Activated CD4-positive, alpha-beta T cell treated with anti-CD3 and anti-CD28 coated beads, Interleukin-2, amount 10 ng/mL, durations not matched to agents 24 days and 14 days (primary cell): ENCODE data around the gene TUBB2A. TPM values are rescaled to one million over a fixed set of nuclear protein-coding genes. Genes with fewer than 3 reads are reported as not detected.
"Not testable (repeated sequence)": the region's sequence is repeated elsewhere in the genome, so short reads cannot be mapped to it uniquely, and the experiment has no call there.

Experiments used
- DNase-seq: peaks from one replicate; pipeline ENCODE4 v3.0.0; 2022
- H3K27ac Mint-ChIP-seq: one replicate; pipeline ENCODE4 v1.8.0; 2022; ENCODE audit warnings: mild to moderate bottlenecking, mixed read lengths
- H3K27me3 Mint-ChIP-seq: one replicate; pipeline ENCODE4 v1.8.0; 2022; ENCODE audit warnings: mixed read lengths
- H3K36me3 Mint-ChIP-seq: one replicate; pipeline ENCODE4 v1.8.0; 2022; ENCODE audit warnings: low read depth, mild to moderate bottlenecking, mixed read lengths
- H3K4me1 Mint-ChIP-seq: one replicate; pipeline ENCODE4 v1.8.0; 2021; ENCODE audit warnings: mixed read lengths
- H3K4me3 Mint-ChIP-seq: one replicate; pipeline ENCODE4 v1.8.0; 2022; ENCODE audit warnings: mild to moderate bottlenecking, moderate library complexity, mixed read lengths
- H3K9me3 Mint-ChIP-seq: one replicate; pipeline ENCODE4 v1.8.0; 2021; ENCODE audit warnings: mixed read lengths
- intact Hi-C: fragments of 100-400 bp; cut with micrococcal nuclease; formaldehyde crosslinking; loops from one replicate; pipeline ENCODE4 v1.15.1; 2023
- total RNA-seq: library from RNA; stranded (reverse); gene quantifications from 2 replicates; pipeline ENCODE4 v1.2.3, GENCODE V29; 2022

TUBB2A gene
- total RNA-seq, 1 donor from 2014 or later = 3.9 TPM

DNA sequence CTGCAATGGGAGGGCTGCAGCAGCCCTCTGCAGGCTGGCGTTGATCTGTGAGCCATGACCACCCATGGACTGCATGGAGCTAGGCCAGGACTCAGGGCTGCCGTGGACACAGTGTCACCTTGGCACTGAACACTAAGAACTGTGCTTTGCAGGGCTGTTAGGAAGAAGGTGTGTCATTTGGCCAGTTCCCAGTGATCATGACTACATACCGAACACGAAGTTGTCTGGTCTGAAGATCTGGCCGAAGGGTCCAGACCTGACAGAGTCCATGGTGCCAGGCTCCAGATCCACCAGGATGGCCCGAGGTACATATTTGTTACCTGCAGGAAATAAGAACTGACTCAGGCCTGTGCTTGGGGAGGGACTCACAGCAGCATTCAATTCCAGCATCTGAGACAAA, 1.9 kb downstream of the TUBB2A start:
- intact Hi-C loops = loop anchor here (5.0 kb wide), 1 partner anchor 982 kb away; the partner anchor contains the start of gene ECI2
- not testable (repeated sequence) for DNase-seq, H3K9me3 Mint-ChIP-seq, H3K36me3 Mint-ChIP-seq, H3K27ac Mint-ChIP-seq
- H3K4me1 Mint-ChIP-seq = peaks cover 15% of the 10 kb centered on the region
- H3K4me3 Mint-ChIP-seq = peak overlapping the region; percentile 28
- peaks cover 37% of the 10 kb centered on the region for H3K27me3 Mint-ChIP-seq

DNA sequence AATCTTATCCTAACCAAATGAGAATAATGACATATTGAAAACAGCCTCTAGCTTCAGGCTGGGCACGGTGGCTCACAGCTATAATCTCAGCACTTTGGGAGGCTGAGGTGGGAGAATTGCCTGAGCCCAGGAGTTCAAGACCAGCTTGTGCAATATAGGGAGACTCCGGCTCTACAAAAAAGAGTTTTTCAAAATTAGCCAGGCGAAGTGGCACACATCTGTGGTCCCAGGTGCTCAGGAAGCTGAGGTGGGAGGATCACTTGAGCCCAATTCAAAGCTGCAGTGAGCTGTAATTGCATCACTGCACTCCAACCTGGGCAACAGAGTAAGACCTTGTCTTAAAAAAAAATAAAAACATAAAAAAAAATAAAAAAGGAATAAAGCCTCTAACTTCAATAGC, 4.7 kb downstream of the TUBB2A start:
- Mint-ChIP-seq H3K4me1 (peaks cover 7% of the 10 kb centered on the region), H3K9me3 (no peaks in the 10 kb centered on the region), H3K27ac (no peak overlapping the region), H3K27me3 (peaks cover 21% of the 10 kb centered on the region), H3K36me3 (peaks cover 4% of the 10 kb centered on the region), H3K4me3 (no peak overlapping the region)
- intact Hi-C loops = no loop called here
- no peak for DNase-seq

DNA sequence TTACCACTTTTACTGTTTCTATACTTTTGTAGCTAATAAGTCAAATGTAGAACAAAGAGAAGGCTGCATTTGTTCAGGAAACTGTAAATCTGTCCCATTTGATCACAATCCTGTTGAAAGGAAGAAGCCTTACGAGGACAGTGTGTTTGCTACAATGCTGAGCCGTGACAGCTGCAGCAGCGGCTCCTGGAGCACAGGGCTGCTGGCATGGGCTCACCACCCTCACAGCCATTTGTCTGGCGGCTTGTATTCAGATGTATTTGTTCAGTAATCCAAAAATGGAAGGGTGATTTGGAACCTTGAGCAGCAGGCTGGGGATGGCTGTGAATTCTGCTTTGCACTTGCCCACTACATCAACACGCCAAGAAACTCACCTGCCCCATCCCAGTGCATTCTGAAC, 5.7 kb downstream of the TUBB2A start:
- H3K4me3 Mint-ChIP-seq = no peak overlapping the region
- DNase-seq = no peak
- peaks cover 7% of the 10 kb centered on the region for H3K36me3 Mint-ChIP-seq
- H3K9me3 Mint-ChIP-seq = peaks cover 3% of the 10 kb centered on the region
- H3K27me3 Mint-ChIP-seq = peaks cover 19% of the 10 kb centered on the region
- intact Hi-C loops = no loop called here
- H3K4me1 Mint-ChIP-seq = peaks cover 4% of the 10 kb centered on the region
- no peak overlapping the region for H3K27ac Mint-ChIP-seq

DNA sequence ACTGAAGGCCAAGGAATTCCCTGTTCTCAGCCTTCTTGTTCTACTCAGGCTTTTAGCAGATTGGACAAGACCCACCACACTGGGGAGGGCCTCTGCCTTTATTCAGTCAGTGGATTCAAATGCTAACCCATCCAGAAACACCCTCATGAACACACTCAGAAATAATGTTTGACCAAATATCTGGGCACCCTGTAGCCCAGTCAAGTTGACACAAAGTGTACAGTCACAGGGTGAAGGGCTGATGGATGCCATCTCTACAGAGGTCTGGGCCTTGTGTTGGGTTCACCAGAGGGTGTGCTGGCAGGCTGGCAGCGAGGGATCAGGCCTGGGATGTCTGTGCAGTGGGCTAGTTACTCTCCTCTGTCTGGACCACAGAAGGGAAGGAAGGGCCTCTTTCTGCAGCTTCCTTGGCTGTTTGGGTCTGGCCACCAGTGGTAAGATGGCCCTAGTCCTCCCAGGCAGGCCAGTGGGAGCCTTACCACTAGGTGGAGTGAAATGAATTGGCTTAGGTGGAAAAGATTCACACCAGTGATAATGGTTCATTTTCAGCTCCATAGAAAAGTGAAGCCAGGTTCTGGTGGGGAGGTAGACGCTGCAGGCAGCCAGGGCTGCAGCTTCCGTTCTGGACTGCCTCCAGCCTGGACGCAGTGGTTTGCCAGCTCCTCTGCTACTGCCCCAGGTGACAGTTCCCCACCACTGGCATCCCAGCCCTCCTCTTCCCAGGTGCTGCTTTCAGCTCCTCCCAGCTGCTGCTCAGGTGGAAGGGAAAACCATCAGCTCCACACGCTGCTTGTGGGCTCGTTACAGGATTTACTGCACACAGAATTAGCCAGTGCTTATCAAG, 9.2 kb downstream of the TUBB2A start:
- Mint-ChIP-seq H3K27ac (no peak overlapping the region), H3K27me3 (peaks cover 8% of the 10 kb centered on the region), H3K4me1 (peaks cover 6% of the 10 kb centered on the region), H3K36me3 (peaks cover 5% of the 10 kb centered on the region), H3K4me3 (no peak overlapping the region), H3K9me3 (peaks cover 3% of the 10 kb centered on the region)
- intact Hi-C loops = no loop called here
- DNase-seq = no peak

DNA sequence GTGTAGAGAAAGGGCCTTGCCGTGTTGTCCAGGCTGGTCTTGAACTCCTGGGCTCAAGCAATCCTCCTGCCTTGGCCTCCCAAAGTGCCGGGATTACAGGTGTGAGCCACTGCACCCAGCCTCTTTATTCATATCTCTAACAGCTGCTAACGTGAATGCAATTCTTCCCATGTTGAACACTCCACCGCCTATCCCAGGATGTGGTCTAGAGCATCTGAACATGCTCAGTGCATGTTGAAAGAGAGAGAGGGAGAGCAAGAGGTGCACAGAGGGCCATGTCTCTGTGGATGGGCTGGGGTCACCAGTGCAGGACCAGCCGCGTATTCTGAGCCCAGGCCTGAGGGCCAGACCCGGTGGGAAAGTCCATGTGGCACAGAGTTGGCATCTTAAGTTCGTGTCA, 12.8 kb downstream of the TUBB2A start:
- Mint-ChIP-seq H3K4me1 (peaks cover 6% of the 10 kb centered on the region), H3K9me3 (peaks cover 3% of the 10 kb centered on the region), H3K27me3 (no peaks in the 10 kb centered on the region), H3K36me3 (peaks cover 6% of the 10 kb centered on the region), H3K4me3 (no peak overlapping the region), H3K27ac (peak overlapping the region; percentile 4)
- intact Hi-C loops = no loop called here
- no peak for DNase-seq

DNA sequence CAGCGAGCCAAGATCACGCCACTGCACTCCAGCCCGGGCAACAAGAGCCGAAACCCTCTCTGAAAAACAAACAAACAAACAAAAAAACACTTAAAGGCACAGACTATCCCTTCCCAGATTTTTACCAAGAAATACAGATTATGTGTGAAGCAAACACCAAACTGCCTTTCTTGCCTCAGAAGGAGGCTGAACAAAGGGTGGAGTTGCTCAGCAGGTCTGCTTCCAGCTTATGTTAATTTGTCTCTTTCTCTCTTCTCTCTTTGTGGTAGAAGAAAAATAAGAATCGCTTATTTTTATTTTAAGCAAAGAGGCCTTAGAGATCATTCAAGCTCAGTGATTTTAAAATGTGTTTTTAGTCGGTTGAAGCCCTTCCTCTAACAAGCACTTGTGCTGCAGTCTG, 14.2 kb downstream of the TUBB2A start:
- Mint-ChIP-seq H3K4me1 (peaks cover 14% of the 10 kb centered on the region), H3K27me3 (no peaks in the 10 kb centered on the region), H3K4me3 (no peak overlapping the region), H3K9me3 (peaks cover 3% of the 10 kb centered on the region), H3K27ac (no peak overlapping the region), H3K36me3 (peaks cover 6% of the 10 kb centered on the region)
- intact Hi-C loops = no loop called here
- DNase-seq = no peak

DNA sequence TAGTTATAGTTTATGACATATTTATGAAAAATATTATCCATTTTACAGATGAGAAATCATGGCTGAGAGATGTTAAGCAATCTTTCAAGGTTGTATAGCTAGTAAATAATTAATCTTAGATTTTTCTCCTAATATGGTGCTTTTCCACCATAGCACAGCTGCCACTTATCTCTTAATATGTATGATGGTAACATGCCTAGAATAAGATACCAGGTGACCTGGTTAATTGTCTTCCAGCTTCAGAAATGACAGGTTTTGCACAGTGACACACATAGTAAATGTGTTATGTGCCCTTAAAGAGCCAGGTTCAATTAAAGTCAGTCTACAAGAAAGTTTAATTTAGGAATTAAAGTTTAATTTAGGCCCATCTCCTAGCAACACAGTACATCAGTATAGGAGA, 14.8 kb downstream of the TUBB2A start:
- intact Hi-C loops = no loop called here
- H3K9me3 Mint-ChIP-seq = peaks cover 2% of the 10 kb centered on the region
- DNase-seq = no peak
- no peaks in the 10 kb centered on the region for H3K27me3 Mint-ChIP-seq
- peaks cover 14% of the 10 kb centered on the region for H3K4me1 Mint-ChIP-seq
- peaks cover 6% of the 10 kb centered on the region for H3K36me3 Mint-ChIP-seq
- H3K4me3 Mint-ChIP-seq = no peak overlapping the region
- no peak overlapping the region for H3K27ac Mint-ChIP-seq

DNA sequence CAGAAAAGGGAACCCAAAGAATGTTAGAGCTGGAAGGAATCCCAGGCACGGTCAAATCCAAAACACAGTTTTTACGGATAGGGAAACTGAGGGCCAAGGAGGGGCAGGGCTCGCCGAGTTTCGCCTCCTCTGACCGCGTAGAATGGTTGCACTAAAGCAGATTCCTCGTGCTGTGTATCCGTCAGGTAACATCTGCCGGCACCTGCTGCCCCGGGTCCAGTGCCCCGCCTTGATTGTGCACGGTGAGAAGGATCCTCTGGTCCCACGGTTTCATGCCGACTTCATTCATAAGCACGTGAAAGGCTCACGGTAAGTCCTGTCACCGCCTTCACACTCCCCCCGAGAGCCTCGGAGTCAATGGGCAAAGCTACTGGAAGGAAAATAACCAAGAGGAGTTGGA, 17.1 kb downstream of the TUBB2A start:
- no peak for DNase-seq
- intact Hi-C loops = no loop called here
- Mint-ChIP-seq H3K36me3 (peaks cover 6% of the 10 kb centered on the region), H3K4me3 (no peak overlapping the region), H3K9me3 (no peaks in the 10 kb centered on the region), H3K27me3 (no peaks in the 10 kb centered on the region), H3K27ac (no peak overlapping the region), H3K4me1 (peaks cover 14% of the 10 kb centered on the region)

DNA sequence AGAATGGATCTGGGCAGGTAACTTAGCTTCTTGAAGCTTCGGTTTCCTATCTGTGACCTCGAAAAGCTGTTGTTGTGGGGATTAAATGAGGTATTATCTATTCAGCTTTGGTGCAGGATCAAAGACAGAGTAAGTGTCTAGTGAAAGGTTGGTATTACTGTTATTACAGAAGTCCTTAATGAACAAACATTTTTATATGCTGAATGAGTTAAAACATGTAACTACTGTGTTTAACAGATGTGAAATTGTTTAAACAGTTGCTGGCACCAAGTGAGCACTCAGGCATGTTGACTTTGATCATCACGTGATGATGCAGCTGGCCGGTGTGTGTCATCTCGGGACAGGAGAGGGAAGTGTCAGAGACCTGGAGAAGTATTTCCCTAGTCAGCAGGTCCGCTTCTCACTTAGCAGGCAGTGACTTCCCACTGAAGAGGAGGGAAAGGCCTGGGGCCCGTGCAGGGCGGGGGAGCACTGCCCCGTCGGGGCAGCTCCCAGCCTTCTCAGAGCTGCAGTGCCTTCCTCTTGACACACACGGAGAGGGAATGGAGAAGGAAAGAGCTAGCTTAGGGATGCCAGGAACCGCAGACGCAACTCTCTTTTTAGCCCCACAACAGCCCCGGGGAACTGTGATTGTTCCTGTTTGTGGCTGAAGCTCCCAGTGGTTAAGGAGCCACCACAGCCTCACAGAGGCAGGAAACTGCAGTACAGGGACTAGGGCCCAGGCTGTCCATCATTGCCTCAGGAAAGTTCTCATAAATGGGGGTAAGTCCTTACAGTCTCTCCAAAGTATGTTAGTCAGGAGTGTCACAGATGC, 18.0 kb downstream of the TUBB2A start:
- intact Hi-C loops = no loop called here
- no peak overlapping the region for H3K27ac Mint-ChIP-seq
- H3K27me3 Mint-ChIP-seq = no peaks in the 10 kb centered on the region
- no peaks in the 10 kb centered on the region for H3K9me3 Mint-ChIP-seq
- peaks cover 8% of the 10 kb centered on the region for H3K4me1 Mint-ChIP-seq
- no peak for DNase-seq
- no peak overlapping the region for H3K4me3 Mint-ChIP-seq
- peaks cover 6% of the 10 kb centered on the region for H3K36me3 Mint-ChIP-seq

DNA sequence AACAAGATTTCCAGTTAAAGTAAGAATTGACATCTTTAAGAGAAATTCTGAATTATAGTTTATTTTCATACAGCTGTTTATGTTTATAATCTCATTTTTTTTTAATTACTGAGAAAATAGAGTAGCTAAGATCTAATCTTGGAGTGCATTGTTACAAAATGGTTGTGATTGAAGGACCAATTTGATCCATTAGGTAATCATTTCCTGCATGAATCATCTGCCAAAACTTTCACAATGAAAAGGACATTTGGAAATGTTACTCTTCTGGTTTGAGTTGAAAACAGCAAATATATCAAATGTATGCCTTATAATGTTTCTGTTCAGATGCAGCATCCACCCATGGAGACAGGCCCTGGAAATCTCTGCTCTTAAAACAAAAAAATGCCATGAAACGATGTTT, 19.0 kb downstream of the TUBB2A start:
- peaks cover 4% of the 10 kb centered on the region for H3K36me3 Mint-ChIP-seq
- no peak for DNase-seq
- intact Hi-C loops = no loop called here
- H3K9me3 Mint-ChIP-seq = no peaks in the 10 kb centered on the region
- H3K27me3 Mint-ChIP-seq = no peaks in the 10 kb centered on the region
- H3K27ac Mint-ChIP-seq = no peak overlapping the region
- H3K4me3 Mint-ChIP-seq = no peak overlapping the region
- H3K4me1 Mint-ChIP-seq = peaks cover 8% of the 10 kb centered on the region

DNA sequence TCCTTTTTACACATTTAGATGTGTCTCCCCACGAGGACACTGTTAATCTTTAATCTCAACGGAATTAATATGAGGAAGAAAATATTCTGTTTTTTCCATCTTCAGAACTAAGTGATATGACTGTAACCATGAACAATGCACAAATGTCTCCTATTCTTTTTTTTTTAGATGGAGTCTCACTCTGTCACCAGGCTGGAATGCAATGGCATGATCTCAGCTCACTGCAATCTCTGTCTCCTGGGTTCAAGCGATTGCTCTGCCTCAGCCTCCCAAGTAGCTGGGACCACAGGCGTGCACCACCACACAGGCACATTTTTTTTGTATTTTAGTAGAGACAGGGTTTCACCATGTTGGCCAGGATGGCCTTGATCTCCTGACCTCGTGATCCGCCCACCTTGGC, 19.5 kb downstream of the TUBB2A start:
- DNase-seq, H3K36me3 Mint-ChIP-seq, H3K9me3 Mint-ChIP-seq, H3K4me1 Mint-ChIP-seq, H3K27me3 Mint-ChIP-seq, intact Hi-C loops, H3K4me3 Mint-ChIP-seq, H3K27ac Mint-ChIP-seq: not testable (repeated sequence)

DNA sequence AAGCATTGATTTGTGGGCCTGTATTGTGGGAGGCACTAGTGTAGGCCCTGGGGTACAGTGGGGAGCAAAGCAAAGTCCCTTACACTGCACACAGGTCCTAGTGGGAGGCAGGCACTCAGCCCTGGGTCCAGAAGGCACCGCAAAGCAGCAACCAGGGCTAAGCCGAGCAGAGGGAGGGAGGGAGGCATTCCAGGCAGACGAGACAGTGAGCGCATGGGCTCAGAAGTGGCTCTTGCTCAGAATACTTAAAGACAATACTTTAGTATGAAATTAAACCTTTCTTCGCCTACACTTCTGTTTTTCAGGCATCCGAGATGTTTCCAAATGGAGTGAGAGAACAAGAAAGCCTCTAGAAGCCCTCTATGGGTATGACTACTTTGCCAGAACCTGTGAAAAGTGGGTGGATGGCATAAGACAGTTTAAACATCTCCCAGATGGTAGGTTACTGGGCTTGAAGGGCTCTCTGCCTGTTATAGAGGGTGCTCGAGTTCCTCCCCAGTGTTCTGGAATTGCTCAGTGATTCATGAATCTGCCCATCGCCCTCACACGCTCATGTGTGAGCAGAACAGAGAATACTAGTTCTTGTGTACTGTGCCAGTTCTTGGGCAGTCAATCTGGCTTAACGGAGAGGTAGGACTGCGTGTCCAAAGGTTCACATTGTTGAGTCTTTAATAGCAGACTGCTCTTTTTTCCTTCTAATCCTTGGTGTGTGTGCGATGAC, 20.1 kb downstream of the TUBB2A start:
- Mint-ChIP-seq H3K9me3 (no peaks in the 10 kb centered on the region), H3K4me3 (no peak overlapping the region), H3K27me3 (no peaks in the 10 kb centered on the region), H3K36me3 (peaks cover 4% of the 10 kb centered on the region), H3K27ac (peak overlapping the region; percentile 12), H3K4me1 (peaks cover 8% of the 10 kb centered on the region)
- intact Hi-C loops = no loop called here
- DNase-seq = no peak

DNA sequence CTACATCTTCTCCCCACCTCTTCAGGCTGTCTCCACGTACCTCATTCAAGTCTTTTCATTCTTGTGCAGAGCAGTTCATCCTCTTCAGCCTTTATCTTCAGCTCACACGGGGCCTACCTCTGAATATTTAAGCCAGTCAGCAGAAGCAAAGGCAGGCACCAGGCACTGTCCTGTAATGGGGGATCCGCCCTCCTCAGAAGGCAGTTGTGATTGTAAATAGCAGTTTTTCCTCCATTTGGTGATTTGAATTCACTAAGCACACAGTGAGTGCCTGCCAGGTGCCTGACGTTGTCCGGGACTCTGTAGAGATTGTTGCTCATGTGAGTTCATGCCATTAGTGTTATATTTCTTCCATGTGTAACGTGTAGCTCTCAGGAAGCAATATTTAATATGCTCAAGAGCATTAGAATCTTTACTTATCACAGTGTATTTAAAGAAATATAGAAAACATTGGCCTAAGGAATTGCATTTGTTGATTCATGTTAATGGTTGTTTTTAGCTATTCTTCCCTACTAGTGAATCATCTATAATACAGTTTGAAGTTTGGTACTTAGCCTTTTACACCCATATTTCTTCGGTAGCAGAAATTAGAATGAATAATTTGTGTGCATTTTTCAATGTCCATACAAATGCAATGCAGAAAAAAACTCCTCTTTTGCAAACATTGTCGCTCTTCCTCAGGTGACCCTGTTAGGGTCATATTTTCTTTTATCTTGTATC, 20.9 kb downstream of the TUBB2A start:
- H3K27me3 Mint-ChIP-seq = no peaks in the 10 kb centered on the region

More for the DNA sequence above, 20.9 kb downstream of the TUBB2A start:
- Mint-ChIP-seq H3K4me1 (peaks cover 8% of the 10 kb centered on the region), H3K27ac (peak overlapping the region; percentile 12), H3K36me3 (peaks cover 4% of the 10 kb centered on the region), H3K4me3 (no peak overlapping the region), H3K9me3 (no peaks in the 10 kb centered on the region)
- intact Hi-C loops = no loop called here
- no peak for DNase-seq
